HG03565 (cell line): Measurements from ENCODE around the gene SYNGR1.
"Not testable (repeated sequence)": the region's sequence is repeated elsewhere in the genome, so short reads cannot be mapped to it uniquely, and the experiment has no call there.

ENCODE experiments used
- ATAC-seq: cut with Tn5 transposase; IDR thresholded peaks from one replicate; pipeline ENCODE4 v1.9.1; 2021; ENCODE audit warnings: mild to moderate bottlenecking, moderate library complexity; ENCODE audit not compliant: unreplicated experiment

Gene SYNGR1

DNA sequence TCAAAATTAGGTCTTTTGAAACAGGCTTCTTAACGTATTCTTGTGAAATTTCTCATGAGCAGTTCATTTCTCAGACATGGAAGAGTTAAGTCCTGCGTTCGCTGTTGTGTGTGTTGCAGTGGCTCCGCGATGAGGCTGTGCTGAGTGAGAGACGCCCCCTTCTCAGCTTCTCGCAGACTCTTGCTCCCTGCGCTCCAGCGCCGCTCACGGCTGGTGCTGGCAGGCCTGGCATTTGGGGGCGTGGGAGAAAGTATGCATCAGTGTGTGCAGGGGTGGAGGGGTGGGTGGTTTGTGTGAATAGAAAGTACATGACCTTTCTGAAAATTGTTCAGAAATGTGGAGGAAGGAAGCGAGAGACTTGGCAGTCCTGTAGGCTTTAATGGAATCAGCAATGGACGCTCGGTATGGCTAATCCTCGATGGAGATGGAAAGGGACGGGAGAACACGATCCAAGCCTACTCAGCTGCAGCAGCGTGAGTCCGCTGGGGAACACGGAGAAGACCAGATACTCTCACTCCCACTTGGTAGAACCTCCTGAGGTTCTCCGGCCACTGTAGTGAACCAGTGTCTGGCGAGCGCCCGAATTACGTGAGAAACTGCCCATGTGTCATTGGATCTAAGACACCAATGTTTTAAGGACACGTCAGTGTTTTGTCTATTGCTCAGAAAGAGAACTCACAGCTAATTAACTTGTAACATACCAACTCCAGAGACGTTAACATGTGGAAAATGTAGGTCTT lies 55.7 kb downstream of the SYNGR1 start:
- no peak for ATAC-seq

GRCh38 chr22:39408173-39408572 lies 58.4 kb downstream of the SYNGR1 start:
- ATAC-seq: no peak

- no peak for ATAC-seq
Measured at GRCh38 chr22:39408807-39409206, 59.0 kb downstream of the SYNGR1 start.

DNA sequence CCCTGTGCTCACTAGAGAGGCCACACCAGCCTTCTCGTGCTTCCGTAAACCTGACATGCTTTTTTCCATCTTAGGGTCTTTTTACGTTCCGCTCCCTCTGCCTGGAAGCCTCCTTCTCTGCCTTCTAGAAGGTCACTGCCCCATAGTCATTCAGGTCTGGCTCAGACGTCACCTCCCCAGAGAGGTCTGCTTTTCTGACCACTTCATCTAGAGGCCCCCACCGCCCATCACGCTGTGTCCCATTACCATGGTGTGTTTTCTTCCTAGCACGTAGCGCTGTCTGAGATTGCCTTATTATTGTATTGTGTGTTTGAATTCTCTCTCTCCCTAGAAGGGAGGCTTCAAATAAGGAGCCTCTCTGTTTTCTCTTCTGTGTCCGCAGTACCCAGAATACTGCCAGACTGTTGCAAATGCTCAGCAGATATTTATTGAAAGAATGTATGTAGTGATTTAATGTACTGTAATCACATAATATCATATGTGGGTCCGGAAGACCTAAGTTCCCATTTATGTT lies 59.8 kb downstream of the SYNGR1 start:
- ATAC-seq: no peak

DNA sequence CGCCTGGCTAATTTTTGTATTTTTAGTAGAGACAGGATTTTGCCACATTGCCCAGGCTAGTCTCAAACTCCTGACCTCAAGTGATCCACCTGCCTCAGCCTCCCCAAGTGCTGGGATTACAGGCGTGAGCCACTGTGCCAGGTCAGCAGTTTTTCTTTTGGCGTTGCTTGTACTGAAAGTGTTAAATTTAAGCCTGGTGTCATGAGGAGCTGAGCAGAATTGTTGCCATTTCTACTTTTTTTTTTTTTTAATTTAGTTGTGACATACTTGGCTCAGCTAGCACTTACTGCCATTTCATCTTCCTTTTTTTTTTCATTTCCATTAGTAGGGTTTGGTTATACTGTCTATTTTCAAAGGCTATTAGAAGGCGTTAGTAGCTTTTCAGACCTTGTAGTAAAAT lies 60.5 kb downstream of the SYNGR1 start:
- no peak for ATAC-seq

DNA sequence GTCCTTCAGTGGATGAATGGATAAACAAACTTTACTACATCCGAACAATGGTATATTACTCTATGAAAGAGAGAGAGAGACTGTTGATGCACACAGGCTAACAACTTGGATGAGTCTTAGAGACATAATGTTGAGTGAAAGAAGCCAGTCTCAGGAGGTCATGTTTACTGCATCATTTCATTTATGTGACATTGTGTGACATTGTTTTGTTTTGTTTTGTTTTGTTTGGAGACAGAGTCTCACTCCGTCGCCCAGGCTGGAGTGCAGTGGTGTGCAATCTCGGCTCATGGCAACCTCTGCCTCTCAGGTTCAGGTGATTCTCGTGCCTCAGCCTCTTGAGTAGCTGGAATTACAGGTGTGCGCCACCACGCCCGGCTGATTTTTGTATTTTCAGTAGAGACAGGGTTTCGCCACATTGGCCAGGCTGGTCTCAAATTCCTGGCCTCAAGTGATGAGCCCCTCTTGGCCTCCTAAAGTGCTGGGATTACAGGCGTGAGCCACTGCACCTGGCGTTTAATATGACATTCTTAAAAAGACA lies 62.1 kb downstream of the SYNGR1 start:
- ATAC-seq: not testable (repeated sequence)

DNA sequence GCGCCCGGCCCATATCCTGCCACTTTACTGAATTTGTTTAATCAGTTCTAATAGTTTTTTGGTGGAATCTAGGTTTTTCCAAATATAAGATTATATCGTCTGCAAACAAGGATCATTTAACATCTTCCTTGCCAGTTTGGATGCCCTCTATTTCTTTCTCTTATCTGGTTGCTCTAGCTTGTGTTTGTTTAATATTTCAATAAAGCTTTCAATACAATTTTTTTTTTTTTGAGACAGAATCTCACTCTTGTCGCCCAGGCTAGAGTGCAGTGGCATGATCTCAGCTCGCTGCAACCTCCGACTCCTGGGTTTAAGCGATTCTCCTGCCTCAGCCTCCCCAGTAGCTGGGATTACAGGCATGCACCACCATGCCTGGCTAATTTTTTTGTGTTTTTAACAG lies 63.4 kb downstream of the SYNGR1 start:
- not testable (repeated sequence) for ATAC-seq

DNA sequence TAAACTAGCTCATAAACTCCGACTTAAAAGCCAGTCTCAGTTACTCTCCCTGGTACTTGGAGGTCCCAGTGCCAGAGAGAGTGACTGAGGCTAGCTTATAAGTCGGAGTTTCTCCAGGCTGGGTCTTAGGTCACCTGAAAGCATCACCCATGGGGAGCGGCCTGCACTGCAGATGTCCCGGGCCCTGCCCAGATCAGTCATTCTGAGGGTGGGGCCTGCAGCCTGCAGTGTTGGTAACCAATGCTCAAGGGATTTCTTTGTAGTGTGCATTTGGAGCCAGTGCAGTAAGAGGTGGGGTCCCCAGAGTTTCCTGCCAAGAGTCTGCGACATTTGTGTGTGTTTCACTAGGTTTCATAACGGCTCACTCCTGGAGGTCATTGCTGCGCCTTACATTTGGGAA lies 64.6 kb downstream of the SYNGR1 start:
- ATAC-seq: no peak

DNA sequence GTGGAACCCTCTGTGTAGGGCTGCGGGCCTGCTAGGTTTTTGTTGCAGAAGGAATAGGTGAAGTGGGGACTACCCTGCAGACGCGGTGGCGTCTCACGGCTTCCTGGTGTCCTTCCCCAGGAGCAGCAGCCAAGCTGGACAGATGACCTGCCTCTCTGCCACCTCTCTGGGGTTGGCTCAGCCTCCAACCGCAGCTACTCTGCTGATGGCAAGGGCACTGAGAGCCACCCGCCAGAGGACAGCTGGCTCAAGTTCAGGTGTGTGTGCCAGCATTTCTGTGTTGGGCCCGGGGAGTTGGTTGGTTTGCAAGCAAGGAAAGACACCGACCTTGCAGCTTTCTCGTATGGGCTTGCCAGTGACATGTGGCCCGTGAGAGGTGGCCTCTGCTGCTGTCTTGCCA lies 65.1 kb downstream of the SYNGR1 start:
- ATAC-seq: no peak

GRCh38 chr22:39415506-39415905 lies 65.7 kb downstream of the SYNGR1 start:
- no peak for ATAC-seq

DNA sequence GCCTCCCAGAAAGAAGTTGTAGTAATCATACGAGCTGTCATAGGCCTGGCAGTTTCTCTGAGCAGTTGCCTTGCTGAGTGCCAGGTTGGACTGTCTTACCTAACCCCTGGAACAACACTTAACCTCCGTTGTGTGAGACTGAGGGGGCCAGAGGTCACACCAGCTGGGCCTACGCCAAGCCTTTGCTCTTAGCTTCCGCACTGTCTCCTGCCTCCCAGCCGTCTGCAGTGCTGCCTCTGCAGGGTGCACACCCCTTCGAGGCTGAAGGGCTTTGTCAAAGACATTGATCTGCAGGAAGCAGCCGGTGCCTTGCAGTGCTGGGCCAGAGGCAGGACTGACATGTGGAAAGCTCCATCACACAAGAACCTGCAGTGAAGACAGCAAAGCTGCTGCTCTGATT lies 66.5 kb downstream of the SYNGR1 start:
- ATAC-seq: no peak

DNA sequence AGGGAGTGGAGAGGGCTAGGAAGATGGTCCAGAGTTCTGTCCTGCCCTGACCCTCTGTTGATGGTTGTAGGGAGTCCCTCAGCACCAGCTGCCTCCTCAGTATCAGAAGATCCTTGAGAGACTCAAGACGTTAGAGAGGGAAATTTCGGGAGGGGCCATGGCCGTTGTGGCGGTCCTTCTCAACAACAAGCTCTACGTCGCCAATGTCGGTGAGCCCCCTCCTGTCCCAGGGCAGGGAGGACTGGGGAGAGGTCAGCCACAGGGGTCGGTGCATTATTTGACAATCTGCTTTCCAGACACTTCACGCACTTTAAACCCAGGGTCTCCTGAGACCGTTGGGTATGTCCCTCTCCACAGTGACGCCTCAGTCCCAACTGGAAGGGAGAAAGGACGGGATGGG lies 67.8 kb downstream of the SYNGR1 start:
- no peak for ATAC-seq

- ATAC-seq: no peak
Measured at GRCh38 chr22:39418696-39419095, 68.9 kb downstream of the SYNGR1 start.

GRCh38 chr22:39419096-39419495 lies 69.3 kb downstream of the SYNGR1 start:
- ATAC-seq: no peak

DNA sequence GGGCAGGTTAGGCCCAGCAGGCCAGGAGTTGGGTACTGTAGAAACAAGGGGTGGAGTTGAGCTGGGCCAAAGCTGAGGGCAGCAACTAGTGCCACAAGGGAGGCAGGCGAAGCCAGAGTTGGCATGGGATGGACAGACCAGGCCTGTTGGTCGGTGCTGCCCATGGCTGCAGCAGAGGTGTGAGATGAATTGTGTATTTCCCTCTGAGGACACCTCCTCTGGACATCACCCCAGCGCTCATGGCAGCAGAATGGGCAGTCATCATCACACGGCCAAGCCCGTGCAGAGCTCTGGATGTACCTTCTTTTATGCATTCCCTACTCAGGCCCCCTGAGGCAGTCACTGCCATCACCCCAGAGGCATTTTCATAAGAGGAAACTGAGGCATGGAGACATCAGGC lies 70.1 kb downstream of the SYNGR1 start:
- no peak for ATAC-seq

GRCh38 chr22:39421691-39422090 lies 71.9 kb downstream of the SYNGR1 start:
- no peak for ATAC-seq

GRCh38 chr22:39422101-39422500 lies 72.3 kb downstream of the SYNGR1 start:
- ATAC-seq: no peak

GRCh38 chr22:39422721-39423120 lies 72.9 kb downstream of the SYNGR1 start:
- ATAC-seq: no peak

DNA sequence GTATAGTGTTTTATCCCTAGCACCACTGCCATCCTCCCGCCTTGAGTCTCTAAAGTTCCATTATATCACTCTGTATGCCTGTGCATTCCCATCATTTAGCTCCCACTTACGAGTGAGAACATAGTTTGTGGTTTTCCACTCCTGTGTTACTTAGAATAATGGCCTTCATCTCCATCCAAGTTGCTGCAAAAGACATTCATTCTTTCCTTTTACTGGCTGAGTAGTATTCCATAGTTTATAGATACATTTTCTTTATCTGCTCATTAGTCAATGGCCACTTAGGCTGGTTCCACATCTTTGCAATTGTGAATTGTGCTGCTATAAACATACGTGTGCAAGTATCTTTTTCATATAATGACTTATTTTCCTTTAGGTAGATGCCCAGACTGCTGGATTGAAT lies 74.2 kb downstream of the SYNGR1 start:
- ATAC-seq: no peak

DNA sequence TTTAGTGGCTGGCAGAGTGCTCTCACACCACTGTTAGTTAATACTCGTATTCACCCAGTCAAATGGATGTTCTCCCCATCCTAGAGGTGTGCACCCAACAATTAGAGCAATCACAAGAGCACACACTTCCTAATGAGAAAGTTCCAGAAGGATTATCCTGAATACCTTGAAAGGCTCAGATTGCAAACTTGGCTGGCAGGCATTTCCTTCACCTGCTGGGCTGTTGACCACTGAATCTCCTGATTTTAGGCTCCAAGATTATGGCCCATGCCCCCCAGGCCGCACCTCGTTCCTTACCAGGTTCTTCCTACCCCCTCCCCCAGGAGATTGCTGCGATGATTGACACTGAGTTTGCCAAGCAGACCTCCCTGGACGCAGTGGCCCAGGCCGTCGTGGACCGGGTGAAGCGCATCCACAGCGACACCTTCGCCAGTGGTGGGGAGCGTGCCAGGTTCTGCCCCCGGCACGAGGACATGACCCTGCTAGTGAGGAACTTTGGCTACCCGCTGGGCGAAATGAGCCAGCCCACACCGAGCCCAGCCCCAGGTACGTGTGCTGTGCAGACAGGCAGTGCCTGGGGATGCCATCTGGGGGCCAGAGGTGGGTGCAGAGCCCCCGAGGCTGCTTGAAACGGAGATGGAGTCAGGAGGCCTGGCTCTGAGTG lies 76.7 kb downstream of the SYNGR1 start:
- ATAC-seq: no peak

DNA sequence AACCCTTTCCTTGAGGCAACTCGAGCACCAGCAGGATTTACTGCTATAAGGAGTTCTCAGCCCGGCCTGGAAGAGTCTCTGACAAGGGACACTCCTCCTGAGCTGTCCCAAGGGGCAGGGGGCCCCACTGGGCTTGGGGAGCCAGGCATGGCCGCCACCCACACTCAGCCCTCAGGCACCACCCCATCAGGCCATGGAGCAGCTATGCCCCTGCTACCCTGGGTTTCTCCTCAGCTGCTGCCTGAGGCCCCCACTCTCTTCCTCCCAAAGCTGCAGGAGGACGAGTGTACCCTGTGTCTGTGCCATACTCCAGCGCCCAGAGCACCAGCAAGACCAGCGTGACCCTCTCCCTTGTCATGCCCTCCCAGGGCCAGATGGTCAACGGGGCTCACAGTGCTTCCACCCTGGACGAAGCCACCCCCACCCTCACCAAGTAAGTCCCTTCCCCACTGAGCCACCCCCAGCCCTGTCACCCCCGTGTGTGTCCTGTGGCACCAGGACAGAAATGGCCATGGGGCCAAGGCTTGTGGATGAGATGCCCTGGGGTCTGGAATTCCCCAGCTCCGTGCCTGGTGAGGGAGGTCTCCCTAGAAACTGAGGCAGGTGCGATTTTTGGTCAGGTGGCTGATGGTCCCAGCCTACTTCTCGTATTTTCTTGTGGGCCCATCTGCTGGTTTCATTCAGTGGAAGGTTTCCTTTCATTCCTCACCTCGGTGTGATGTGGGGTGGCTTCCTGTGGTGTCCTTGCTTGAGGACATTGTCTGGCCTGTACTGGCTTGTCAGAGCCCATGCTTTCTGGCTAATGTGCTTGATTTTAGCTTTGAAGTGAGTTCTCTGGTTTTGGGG lies 78.2 kb downstream of the SYNGR1 start:
- ATAC-seq: no peak
